Astrocyte (in vitro differentiated cells and primary cell): Measurements from ENCODE around the gene GHRL.

Source experiments
- EZH2 ChIP-seq: IDR thresholded peaks from 2 replicates; pipeline ENCODE4 v1.6.1; 2012; ENCODE audit warnings: mild to moderate bottlenecking, low read length, inconsistent platforms; ENCODE audit not compliant: insufficient read depth
- TF ChIP-seq, protein P1 (sequence below): IDR thresholded peaks from 2 replicates; pipeline ENCODE4 v1.5.1; 2011; ENCODE audit warnings: low read depth, mild to moderate bottlenecking, inconsistent platforms, low read length, moderate library complexity; ENCODE audit not compliant: insufficient read depth

DNA sequence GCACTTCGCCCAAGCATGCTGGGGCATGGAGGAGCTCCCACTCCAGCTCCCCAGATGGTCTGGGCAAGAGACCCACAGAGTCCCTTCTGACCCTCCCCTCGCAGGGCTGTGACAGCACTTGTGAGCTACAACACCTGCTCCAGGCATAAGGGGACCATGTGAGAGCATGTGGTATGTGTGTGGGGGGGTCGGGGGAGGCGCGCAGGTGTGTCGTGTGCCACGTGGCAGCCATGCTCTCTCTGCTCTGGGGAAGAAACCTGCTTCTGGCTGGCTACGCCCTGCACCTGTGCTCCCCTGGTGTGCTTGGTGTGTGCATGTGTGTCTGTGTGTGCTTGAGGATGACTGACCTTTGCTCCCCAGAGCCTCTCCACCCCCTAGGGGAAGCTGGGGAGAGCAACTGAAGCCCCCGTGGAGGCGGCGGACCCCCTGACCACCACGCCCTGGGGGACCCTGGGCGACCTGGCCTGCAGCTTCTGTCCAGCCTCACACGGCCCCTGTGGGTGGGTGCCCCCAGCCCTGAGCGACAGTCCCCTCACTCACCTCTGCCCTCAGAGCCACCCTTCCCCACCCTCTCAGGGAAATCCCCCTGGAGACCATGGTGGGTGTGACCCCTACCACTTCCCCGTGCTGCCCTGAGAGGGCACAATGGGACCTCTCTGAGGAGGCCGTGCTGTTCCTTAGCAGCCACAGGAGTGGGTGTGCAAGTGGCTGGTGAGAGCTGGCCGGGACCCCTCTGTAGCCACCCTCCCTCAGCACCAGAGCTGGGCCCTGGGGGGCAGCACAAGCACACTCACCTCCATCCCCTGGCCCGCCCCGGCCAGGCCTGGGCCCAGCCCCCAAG is 44.8 kb upstream of the GHRL start:
- TF ChIP-seq, protein P1, sequence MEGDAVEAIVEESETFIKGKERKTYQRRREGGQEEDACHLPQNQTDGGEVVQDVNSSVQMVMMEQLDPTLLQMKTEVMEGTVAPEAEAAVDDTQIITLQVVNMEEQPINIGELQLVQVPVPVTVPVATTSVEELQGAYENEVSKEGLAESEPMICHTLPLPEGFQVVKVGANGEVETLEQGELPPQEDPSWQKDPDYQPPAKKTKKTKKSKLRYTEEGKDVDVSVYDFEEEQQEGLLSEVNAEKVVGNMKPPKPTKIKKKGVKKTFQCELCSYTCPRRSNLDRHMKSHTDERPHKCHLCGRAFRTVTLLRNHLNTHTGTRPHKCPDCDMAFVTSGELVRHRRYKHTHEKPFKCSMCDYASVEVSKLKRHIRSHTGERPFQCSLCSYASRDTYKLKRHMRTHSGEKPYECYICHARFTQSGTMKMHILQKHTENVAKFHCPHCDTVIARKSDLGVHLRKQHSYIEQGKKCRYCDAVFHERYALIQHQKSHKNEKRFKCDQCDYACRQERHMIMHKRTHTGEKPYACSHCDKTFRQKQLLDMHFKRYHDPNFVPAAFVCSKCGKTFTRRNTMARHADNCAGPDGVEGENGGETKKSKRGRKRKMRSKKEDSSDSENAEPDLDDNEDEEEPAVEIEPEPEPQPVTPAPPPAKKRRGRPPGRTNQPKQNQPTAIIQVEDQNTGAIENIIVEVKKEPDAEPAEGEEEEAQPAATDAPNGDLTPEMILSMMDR = no peak
- no peak for TF ChIP-seq EZH2
